ENCODE results near the gene AMZ2.
"Not testable (repeated sequence)": the region's sequence is repeated elsewhere in the genome, so short reads cannot be mapped to it uniquely, and the experiment has no call there.

Gene AMZ2

GRCh38 chr17:68273722-68274121 lies 25.9 kb downstream of the AMZ2 start:
- Histone ChIP-seq H3K9me3 (peaks cover 18% of the 10 kb centered on the region), H3K27me3 (no peaks in the 10 kb centered on the region), H3K4me1 (peaks cover 8% of the 10 kb centered on the region; the same call in 1 of the 2 replicates), H3K36me3 (peaks cover 22% of the 10 kb centered on the region), H3K27ac (no peak overlapping the region), H4K20me1 (no peaks in the 10 kb centered on the region), H3K4me3 (no peak overlapping the region), H3K4me2 (no peak overlapping the region), H3K9ac (no peak overlapping the region)
- TF ChIP-seq Cebpa-rat (IDR thresholded peaks at IDR 0.05): no peak

DNA sequence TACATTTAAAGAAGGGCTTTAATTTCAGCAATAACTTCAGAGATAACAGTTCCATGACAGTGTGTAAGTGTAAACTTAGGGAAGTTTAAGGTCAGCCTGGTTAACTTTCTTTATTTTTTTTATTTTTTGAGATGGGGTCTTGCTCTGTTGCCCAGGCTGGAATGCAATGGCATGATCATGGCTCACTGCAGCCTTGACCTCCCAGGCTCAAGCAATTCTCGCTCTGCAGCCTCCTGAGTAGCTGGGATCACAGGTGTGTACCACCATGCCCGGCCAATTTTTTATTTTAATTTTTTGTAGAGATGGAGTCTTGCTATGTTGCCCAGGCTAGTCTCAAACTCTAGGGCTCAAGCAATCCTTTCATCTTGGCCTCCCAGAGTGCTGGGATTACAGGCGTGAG lies 28.5 kb downstream of the AMZ2 start:
- not testable (repeated sequence) for H3K4me3 ChIP-seq, H4K20me1 ChIP-seq
- H3K36me3 ChIP-seq: peaks cover 19% of the 10 kb centered on the region

GRCh38 chr17:68277807-68278206 lies 30.0 kb downstream of the AMZ2 start:
- H4K20me1 ChIP-seq: no peaks in the 10 kb centered on the region
- H3K4me3 ChIP-seq: no peak overlapping the region
- no peak overlapping the region for H3K27ac ChIP-seq
- no peak for TF ChIP-seq Cebpa-rat (IDR thresholded peaks at IDR 0.05)
- no peaks in the 10 kb centered on the region for H3K27me3 ChIP-seq
- no peak overlapping the region for H3K4me2 ChIP-seq
- H3K4me1 ChIP-seq: no peaks in the 10 kb centered on the region
- peaks cover 14% of the 10 kb centered on the region for H3K36me3 ChIP-seq
- peaks cover 24% of the 10 kb centered on the region for H3K9me3 ChIP-seq
- H3K9ac ChIP-seq: no peak overlapping the region

More for the DNA sequence above, 28.5 kb downstream of the AMZ2 start:
- H3K4me1 ChIP-seq, H3K9ac ChIP-seq, H3K27me3 ChIP-seq, H3K4me2 ChIP-seq, H3K27ac ChIP-seq: not testable (repeated sequence)
- H3K9me3 ChIP-seq: peaks cover 24% of the 10 kb centered on the region

DNA sequence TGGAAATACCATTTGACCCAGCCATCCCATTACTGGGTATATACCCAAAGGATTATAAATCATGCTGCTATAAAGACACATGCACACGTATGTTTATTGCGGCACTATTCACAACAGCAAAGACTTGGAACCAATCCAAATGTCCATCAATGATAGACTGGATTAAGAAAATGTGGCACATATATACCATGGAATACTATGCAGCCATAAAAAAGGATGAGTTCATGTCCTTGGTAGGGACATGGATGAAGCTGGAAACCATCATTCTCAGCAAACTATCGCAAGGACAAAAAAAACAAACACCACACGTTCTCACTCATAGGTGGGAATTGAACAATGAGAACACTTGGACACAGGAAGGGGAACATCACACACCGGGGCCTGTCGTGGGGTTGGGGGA lies 34.1 kb downstream of the AMZ2 start:
- Histone ChIP-seq H3K36me3 (peaks cover 10% of the 10 kb centered on the region), H3K9me3 (peaks cover 23% of the 10 kb centered on the region)
- H3K27me3 ChIP-seq, H3K4me2 ChIP-seq, H3K9ac ChIP-seq, H4K20me1 ChIP-seq, H3K4me1 ChIP-seq, H3K4me3 ChIP-seq, H3K27ac ChIP-seq: not testable (repeated sequence)

DNA sequence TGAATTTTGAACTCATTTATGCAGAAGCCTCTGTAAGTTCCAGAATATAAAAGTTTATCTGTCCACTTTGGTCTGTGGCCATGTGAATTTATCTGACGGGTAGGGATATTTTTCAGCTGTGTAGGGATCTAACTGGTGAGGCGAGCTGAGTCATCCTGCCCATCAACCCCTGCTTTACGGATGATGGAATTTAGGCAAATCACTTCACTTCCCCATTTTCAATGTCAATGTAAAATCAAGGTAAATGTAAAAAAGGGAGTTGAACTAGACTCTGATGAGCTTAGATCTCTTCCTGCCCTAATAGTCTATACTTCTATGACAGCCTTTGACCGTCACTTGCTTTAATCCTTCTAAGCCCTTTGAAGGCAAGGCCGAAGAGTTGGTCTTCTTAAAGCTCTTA lies 40.5 kb downstream of the AMZ2 start:
- TF ChIP-seq Cebpa-rat (IDR thresholded peaks at IDR 0.05): no peak
- no peak overlapping the region for H3K4me3 ChIP-seq
- peaks cover 44% of the 10 kb centered on the region for H3K4me1 ChIP-seq
- H3K4me2 ChIP-seq: peak overlapping the region; percentile 97
- peak overlapping the region; percentile 50 for H3K27ac ChIP-seq
- no peak overlapping the region for H3K9ac ChIP-seq
- H3K27me3 ChIP-seq: no peaks in the 10 kb centered on the region
- H4K20me1 ChIP-seq: no peaks in the 10 kb centered on the region
- H3K36me3 ChIP-seq: no peaks in the 10 kb centered on the region
- H3K9me3 ChIP-seq: no peaks in the 10 kb centered on the region

DNA sequence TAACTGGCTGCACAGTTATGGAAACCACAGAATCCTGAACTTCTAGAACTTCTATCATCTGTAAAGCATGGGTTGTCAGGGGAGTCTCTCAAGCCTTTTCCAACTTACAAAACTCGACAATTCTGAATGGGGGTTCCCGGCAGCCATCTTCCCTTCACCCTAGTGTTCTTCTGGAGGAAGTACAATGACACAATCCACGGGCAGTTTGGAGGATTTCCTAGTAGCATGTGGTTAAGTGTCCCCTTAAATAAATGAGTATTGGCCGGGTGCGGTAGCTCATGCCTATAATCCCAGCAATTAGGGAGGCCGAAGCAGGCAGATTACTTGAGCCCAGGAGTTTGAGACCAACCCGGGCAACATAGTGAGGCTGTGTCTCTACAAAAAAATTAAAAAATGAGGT lies 41.0 kb downstream of the AMZ2 start:
- Histone ChIP-seq H3K9me3 (no peaks in the 10 kb centered on the region), H3K36me3 (no peaks in the 10 kb centered on the region), H3K27me3 (no peaks in the 10 kb centered on the region), H3K4me2 (peak overlapping the region; percentile 97), H3K9ac (no peak overlapping the region), H4K20me1 (no peaks in the 10 kb centered on the region), H3K4me1 (peaks cover 44% of the 10 kb centered on the region), H3K4me3 (no peak overlapping the region), H3K27ac (peak overlapping the region; percentile 50)
- TF ChIP-seq Cebpa-rat (IDR thresholded peaks at IDR 0.05): no peak

DNA sequence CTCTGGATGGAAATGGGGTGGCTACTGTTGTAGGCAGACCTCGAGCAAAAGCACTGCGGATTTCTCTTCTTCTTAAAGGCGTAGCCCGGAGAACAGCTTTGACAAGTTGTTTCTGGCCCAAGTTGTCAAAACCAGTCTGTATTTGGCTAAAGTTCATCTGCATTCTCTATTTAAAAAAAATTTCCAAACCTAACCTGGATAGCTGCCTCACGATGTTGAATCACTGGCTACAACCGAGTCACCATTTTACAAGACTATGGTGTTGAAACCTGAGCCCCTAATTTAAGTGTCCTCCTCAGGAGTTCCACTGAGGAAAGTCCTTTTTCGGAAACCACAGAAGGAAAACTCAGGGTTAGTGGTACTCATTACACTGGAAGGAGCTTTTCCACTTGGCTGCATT lies 41.6 kb downstream of the AMZ2 start:
- peak overlapping the region; percentile 97 for H3K4me2 ChIP-seq
- H3K4me1 ChIP-seq: peaks cover 44% of the 10 kb centered on the region
- H3K4me3 ChIP-seq: peak overlapping the region; percentile 78
- H3K9ac ChIP-seq: no peak overlapping the region
- TF ChIP-seq Cebpa-rat (IDR thresholded peaks at IDR 0.05): no peak
- H3K9me3 ChIP-seq: no peaks in the 10 kb centered on the region
- H4K20me1 ChIP-seq: no peaks in the 10 kb centered on the region
- peak overlapping the region; percentile 97; the same call in 1 of the 2 replicates for H3K27ac ChIP-seq
- no peaks in the 10 kb centered on the region for H3K27me3 ChIP-seq
- no peaks in the 10 kb centered on the region for H3K36me3 ChIP-seq

- H3K9me3 ChIP-seq: no peaks in the 10 kb centered on the region
- H3K4me3 ChIP-seq: peak overlapping the region; percentile 78
- peaks cover 44% of the 10 kb centered on the region for H3K4me1 ChIP-seq
- no peaks in the 10 kb centered on the region for H3K27me3 ChIP-seq
- H4K20me1 ChIP-seq: no peaks in the 10 kb centered on the region
- no peaks in the 10 kb centered on the region for H3K36me3 ChIP-seq
- peak overlapping the region; percentile 97 for H3K4me2 ChIP-seq
- H3K27ac ChIP-seq: peak overlapping the region; percentile 97; the same call in 1 of the 2 replicates
- H3K9ac ChIP-seq: peak overlapping the region; percentile 93; the same call in 1 of the 2 replicates
- no peak for TF ChIP-seq Cebpa-rat (IDR thresholded peaks at IDR 0.05)
These were observed 42.1 kb downstream of the AMZ2 start for GRCh38 chr17:68289936-68290267.

- Histone ChIP-seq H3K36me3 (no peaks in the 10 kb centered on the region), H3K9me3 (no peaks in the 10 kb centered on the region), H3K27me3 (no peaks in the 10 kb centered on the region), H3K9ac (peak overlapping the region; percentile 93), H4K20me1 (no peaks in the 10 kb centered on the region), H3K27ac (peak overlapping the region; percentile 97), H3K4me2 (peak overlapping the region; percentile 97), H3K4me1 (peaks cover 44% of the 10 kb centered on the region), H3K4me3 (peak overlapping the region; percentile 78)
- no peak for TF ChIP-seq Cebpa-rat (IDR thresholded peaks at IDR 0.05)
These were observed 42.6 kb downstream of the AMZ2 start for GRCh38 chr17:68290268-68290954.

- H3K9me3 ChIP-seq: no peaks in the 10 kb centered on the region
- peak within 1 kb of the TSS; percentile 97 for H3K4me2 ChIP-seq
- H3K27ac ChIP-seq: peak within 1 kb of the TSS; percentile 97
- peak within 1 kb of the TSS; percentile 78 for H3K4me3 ChIP-seq
- H3K9ac ChIP-seq: peak within 1 kb of the TSS; percentile 93
- H3K36me3 ChIP-seq: no peaks in the 10 kb centered on the region
- H3K4me1 ChIP-seq: peaks cover 44% of the 10 kb centered on the region
- H4K20me1 ChIP-seq: no peaks in the 10 kb centered on the region
- H3K27me3 ChIP-seq: no peaks in the 10 kb centered on the region
- TF ChIP-seq Cebpa-rat (IDR thresholded peaks at IDR 0.05): no peak
These were observed 43.4 kb downstream of the AMZ2 start, which contains the start of the genes ARSG and SLC16A6 for GRCh38 chr17:68290955-68291835. Gene ARSG, plus strand, starts transcription at chr17:68291495. Its CDS starts 15,999 bp downstream, at chr17:68307494. Gene SLC16A6, minus strand, starts transcription at chr17:68291127. Its CDS starts 12,807 bp downstream, at chr17:68278320.
